ENCODE measurements around the gene NELL1.

DNA sequence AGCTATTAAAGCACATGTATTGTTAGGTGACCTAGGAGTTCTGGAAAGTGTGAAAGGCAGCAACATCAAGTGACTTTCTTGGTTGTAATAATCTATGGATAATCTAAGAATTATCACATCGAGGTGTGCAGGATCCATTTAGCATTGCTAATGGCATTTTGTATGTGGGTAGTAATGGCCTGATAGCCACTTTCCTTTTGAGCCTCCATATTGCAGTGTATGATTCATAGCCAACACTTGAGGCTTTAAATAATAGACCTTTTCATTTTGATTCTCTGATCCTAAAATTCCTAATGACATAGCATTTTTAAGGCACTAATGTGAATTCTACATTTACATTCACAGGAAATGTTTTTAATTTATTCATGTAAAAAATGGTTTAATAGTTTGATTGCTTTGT, 759.4 kb downstream of the NELL1 start:
- no peak for TF ChIP-seq EZH2 (IDR thresholded peaks at IDR 0.05)
- TF ChIP-seq, protein P1, sequence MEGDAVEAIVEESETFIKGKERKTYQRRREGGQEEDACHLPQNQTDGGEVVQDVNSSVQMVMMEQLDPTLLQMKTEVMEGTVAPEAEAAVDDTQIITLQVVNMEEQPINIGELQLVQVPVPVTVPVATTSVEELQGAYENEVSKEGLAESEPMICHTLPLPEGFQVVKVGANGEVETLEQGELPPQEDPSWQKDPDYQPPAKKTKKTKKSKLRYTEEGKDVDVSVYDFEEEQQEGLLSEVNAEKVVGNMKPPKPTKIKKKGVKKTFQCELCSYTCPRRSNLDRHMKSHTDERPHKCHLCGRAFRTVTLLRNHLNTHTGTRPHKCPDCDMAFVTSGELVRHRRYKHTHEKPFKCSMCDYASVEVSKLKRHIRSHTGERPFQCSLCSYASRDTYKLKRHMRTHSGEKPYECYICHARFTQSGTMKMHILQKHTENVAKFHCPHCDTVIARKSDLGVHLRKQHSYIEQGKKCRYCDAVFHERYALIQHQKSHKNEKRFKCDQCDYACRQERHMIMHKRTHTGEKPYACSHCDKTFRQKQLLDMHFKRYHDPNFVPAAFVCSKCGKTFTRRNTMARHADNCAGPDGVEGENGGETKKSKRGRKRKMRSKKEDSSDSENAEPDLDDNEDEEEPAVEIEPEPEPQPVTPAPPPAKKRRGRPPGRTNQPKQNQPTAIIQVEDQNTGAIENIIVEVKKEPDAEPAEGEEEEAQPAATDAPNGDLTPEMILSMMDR (IDR thresholded peaks at IDR 0.05), result no peak

Data from neural progenitor cell (in vitro differentiated cells).